Keratinocyte (primary cell): ENCODE measurements around the gene PRR15. TPM values are rescaled to one million over a fixed set of nuclear protein-coding genes. Genes with fewer than 3 reads are reported as not detected.

ENCODE experiments used
- DNase-seq: peaks from one replicate; pipeline ENCODE4 v3.0.0-alpha.2; 2011; ENCODE audit warnings: low read depth, missing footprints, low spot score
- FAIRE-seq: peaks from 2 replicates; lab custom pipeline; 2011; peaks lifted over from hg19 to GRCh38; lab: Jason Lieb, UNC
- H2AFZ ChIP-seq: 2 replicates; pipeline ENCODE4 v1.6.0; 2012; ENCODE audit warnings: low read length, control low read depth, inconsistent platforms; ENCODE audit not compliant: control insufficient read depth
- H3K27ac ChIP-seq: 2 replicates; pipeline ENCODE4 v1.5.1; 2011; ENCODE audit warnings: low read length; ENCODE audit not compliant: control insufficient read depth, insufficient read depth
- H3K27me3 ChIP-seq: 3 replicates; pipeline ENCODE4 v1.6.0; 2011; ENCODE audit warnings: low read length; ENCODE audit not compliant: control insufficient read depth, insufficient read depth; ENCODE audit errors: extremely low read depth
- H3K36me3 ChIP-seq, 2 experiments: 2 replicates in 1 of 2; 3 replicates in 1 of 2; pipeline ENCODE4 v1.5.1; 2011; ENCODE audit warnings: low read length in 2 of 2, mild to moderate bottlenecking in 1 of 2; ENCODE audit not compliant: control insufficient read depth in 2 of 2, insufficient read depth in 2 of 2; ENCODE audit errors: extremely low read depth in 1 of 2
- H3K4me1 ChIP-seq: 3 replicates; pipeline ENCODE4 v1.5.1; 2011; ENCODE audit warnings: low read length; ENCODE audit not compliant: control insufficient read depth, insufficient read depth; ENCODE audit errors: extremely low read depth
- H3K4me2 ChIP-seq: 3 replicates; pipeline ENCODE4 v1.6.0; 2011; ENCODE audit warnings: low read depth, low read length; ENCODE audit not compliant: control insufficient read depth, insufficient read depth; ENCODE audit errors: extremely low read depth
- H3K4me3 ChIP-seq, 3 experiments: fragments of 200-600 bp in 1 of 3; sonication (generic) in 1 of 3; 2 replicates in 2 of 3; 3 replicates in 1 of 3; pipeline ENCODE4 v1.5.1; 2011 to 2016; ENCODE audit warnings: low read length in 3 of 3, mild to moderate bottlenecking in 3 of 3, control low read depth in 2 of 3, inconsistent platforms in 1 of 3, low read depth in 1 of 3, mixed read lengths in 1 of 3, mixed run types in 1 of 3, moderate library complexity in 1 of 3; ENCODE audit not compliant: control insufficient read depth in 2 of 3, insufficient read depth in 2 of 3; ENCODE audit errors: extremely low read depth in 1 of 3
- H3K79me2 ChIP-seq: 2 replicates; pipeline ENCODE4 v1.6.0; 2012; ENCODE audit warnings: low read length; ENCODE audit not compliant: control insufficient read depth, insufficient read depth
- H3K9ac ChIP-seq: 3 replicates; pipeline ENCODE4 v1.6.0; 2011; ENCODE audit warnings: low read length; ENCODE audit not compliant: control insufficient read depth, insufficient read depth; ENCODE audit errors: extremely low read depth
- H3K9me1 ChIP-seq: 3 replicates; pipeline ENCODE4 v1.6.0; 2011; ENCODE audit warnings: low read length; ENCODE audit not compliant: control insufficient read depth, insufficient read depth; ENCODE audit errors: extremely low read depth
- H3K9me3 ChIP-seq: 2 replicates; pipeline ENCODE4 v1.5.1; 2012; ENCODE audit warnings: low read depth, low read length; ENCODE audit not compliant: control insufficient read depth
- H4K20me1 ChIP-seq: 3 replicates; pipeline ENCODE4 v1.6.0; 2011; ENCODE audit warnings: low read length; ENCODE audit not compliant: control insufficient read depth, insufficient read depth; ENCODE audit errors: extremely low read depth
- EZH2 ChIP-seq: IDR thresholded peaks from one replicate; pipeline ENCODE4 v1.6.1; 2012; ENCODE audit warnings: inconsistent platforms, mild to moderate bottlenecking, low read length, moderate library complexity
- dilution Hi-C: fragments of 300-500 bp; cut with MboI; formaldehyde crosslinking; loops from one replicate; pipeline ENCODE4 v1.7.0; 2020; ENCODE audit warnings: low sequenced_read_pairs; ENCODE audit not compliant: extremely low pct_ligation_motif_present
- polyA plus RNA-seq, 5 experiments: library from polyadenylated mRNA; depleted of rRNA in 3 of 5; stranded (reverse) in 3 of 5; stranded (forward) in 1 of 5; unstranded in 1 of 5; fragments of >200 nt; gene quantifications; 1 replicate in 1 of 5; 2 replicates in 3 of 5; 3 replicates in 1 of 5; pipeline versions ENCODE4 v1.2.1 to v1.2.3, GENCODE V29; 2011 to 2012; ENCODE audit warnings: missing spikeins in 2 of 5, low read depth in 1 of 5, low replicate concordance in 1 of 5
- TF ChIP-seq, protein P1 (sequence below), 3 experiments: IDR thresholded peaks in 1 of 3; conservative IDR thresholded peaks in 1 of 3; optimal IDR thresholded peaks in 1 of 3; 2 replicates in 2 of 3; 3 replicates in 1 of 3; pipeline versions ENCODE3 to v1.5.1; 2011; ENCODE audit warnings: low read length in 3 of 3, mild to moderate bottlenecking in 3 of 3, moderate library complexity in 2 of 3, control low read depth in 1 of 3, inconsistent platforms in 1 of 3; ENCODE audit not compliant: insufficient read depth in 2 of 3; ENCODE audit errors: extremely low read depth in 1 of 3

The PRR15 gene
- polyA plus RNA-seq, 1 donor (not counting 4 experiments of a cell fraction or from before 2014, with no cell fraction given) = 1.8 TPM

- H3K9me1 ChIP-seq = no peaks in the 10 kb centered on the region
- FAIRE-seq = no peak
- no peaks in the 10 kb centered on the region for H4K20me1 ChIP-seq
- no peaks in the 10 kb centered on the region for H3K79me2 ChIP-seq
- no peak overlapping the region for H3K4me2 ChIP-seq
- H3K4me3 ChIP-seq = no peak overlapping the region
- no peak for TF ChIP-seq EZH2
- TF ChIP-seq, protein P1, sequence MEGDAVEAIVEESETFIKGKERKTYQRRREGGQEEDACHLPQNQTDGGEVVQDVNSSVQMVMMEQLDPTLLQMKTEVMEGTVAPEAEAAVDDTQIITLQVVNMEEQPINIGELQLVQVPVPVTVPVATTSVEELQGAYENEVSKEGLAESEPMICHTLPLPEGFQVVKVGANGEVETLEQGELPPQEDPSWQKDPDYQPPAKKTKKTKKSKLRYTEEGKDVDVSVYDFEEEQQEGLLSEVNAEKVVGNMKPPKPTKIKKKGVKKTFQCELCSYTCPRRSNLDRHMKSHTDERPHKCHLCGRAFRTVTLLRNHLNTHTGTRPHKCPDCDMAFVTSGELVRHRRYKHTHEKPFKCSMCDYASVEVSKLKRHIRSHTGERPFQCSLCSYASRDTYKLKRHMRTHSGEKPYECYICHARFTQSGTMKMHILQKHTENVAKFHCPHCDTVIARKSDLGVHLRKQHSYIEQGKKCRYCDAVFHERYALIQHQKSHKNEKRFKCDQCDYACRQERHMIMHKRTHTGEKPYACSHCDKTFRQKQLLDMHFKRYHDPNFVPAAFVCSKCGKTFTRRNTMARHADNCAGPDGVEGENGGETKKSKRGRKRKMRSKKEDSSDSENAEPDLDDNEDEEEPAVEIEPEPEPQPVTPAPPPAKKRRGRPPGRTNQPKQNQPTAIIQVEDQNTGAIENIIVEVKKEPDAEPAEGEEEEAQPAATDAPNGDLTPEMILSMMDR (optimal IDR thresholded peaks at IDR 0.05 in 1 of 3, IDR thresholded peaks at IDR 0.05 in 1 of 3, conservative IDR thresholded peaks at IDR 0.05 in 1 of 3; ENCODE audit: extremely low read depth in 1 of 3, insufficient read depth in 2 of 3, low read length in 3 of 3) = no peak
- no peak overlapping the region for H3K27ac ChIP-seq
- dilution Hi-C loops = no loop called here
- no peaks in the 10 kb centered on the region for H3K36me3 ChIP-seq
- no peaks in the 10 kb centered on the region for H3K4me1 ChIP-seq
- H2AFZ ChIP-seq = no peak overlapping the region
- no peak for DNase-seq
- H3K27me3 ChIP-seq = no peaks in the 10 kb centered on the region
- no peaks in the 10 kb centered on the region for H3K9me3 ChIP-seq
- no peak overlapping the region for H3K9ac ChIP-seq
Measured at GRCh38 chr7:29587195-29587808, 23.7 kb downstream of the PRR15 start.

DNA sequence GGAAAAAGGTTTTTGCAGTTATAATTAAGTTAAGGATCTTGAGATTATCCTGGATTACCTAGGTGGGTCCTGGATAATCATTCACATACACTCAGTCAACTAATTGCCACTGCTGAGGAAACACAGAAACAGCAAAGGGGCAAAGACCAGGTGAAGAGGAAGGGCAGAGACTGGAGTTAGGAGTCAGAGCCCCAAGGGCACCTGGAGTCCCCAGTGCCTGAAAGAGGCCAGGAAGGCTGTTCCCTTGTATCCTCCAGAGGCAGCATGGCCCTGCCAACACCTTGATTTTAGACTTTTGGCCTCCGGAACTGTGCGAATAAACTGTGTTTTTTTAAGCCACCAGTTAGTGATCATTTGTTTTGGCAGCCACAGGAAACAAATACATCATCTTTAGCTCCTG lies 24.6 kb downstream of the PRR15 start:
- no peaks in the 10 kb centered on the region for H4K20me1 ChIP-seq
- no peak overlapping the region for H3K4me3 ChIP-seq
- dilution Hi-C loops = no loop called here
- TF ChIP-seq, protein P1 (optimal IDR thresholded peaks at IDR 0.05 in 1 of 3, IDR thresholded peaks at IDR 0.05 in 1 of 3, conservative IDR thresholded peaks at IDR 0.05 in 1 of 3; ENCODE audit: extremely low read depth in 1 of 3, insufficient read depth in 2 of 3, low read length in 3 of 3) = no peak
- no peak for TF ChIP-seq EZH2
- no peaks in the 10 kb centered on the region for H3K79me2 ChIP-seq
- no peaks in the 10 kb centered on the region for H3K9me1 ChIP-seq
- no peak overlapping the region for H3K27ac ChIP-seq
- H3K9me3 ChIP-seq = no peaks in the 10 kb centered on the region
- peaks cover 8% of the 10 kb centered on the region for H3K4me1 ChIP-seq
- no peak overlapping the region for H3K9ac ChIP-seq
- no peak for DNase-seq
- H3K4me2 ChIP-seq = no peak overlapping the region
- H3K36me3 ChIP-seq = no peaks in the 10 kb centered on the region
- H2AFZ ChIP-seq = no peak overlapping the region
- FAIRE-seq = no peak
- no peaks in the 10 kb centered on the region for H3K27me3 ChIP-seq
